Measurements from ENCODE around the gene TRERF1. TPM values are rescaled to one million over a fixed set of nuclear protein-coding genes. Genes with fewer than 3 reads are reported as not detected.

TRERF1 gene
- total and polyA plus RNA-seq, 2 of the 8 experiments (the other 6 are each of a cell fraction or from before 2014, with no cell fraction given): 10.8 to 21.5 TPM

- Histone ChIP-seq H3K4me1 (replicated peaks in 1 of 4; ENCODE audit: control insufficient read depth in 3 of 4, insufficient read depth in 4 of 4, low read length in 3 of 4) (peaks cover 0 to 4% (median 1%) of the 10 kb centered on the region in 4 experiments; a peak in 2 of 7 replicates), H3K9me3 (ENCODE audit: insufficient read depth in 2 of 2, low read depth in 1 of 2, low read length in 1 of 2) (no peaks in the 10 kb centered on the region), H2BK12ac (ENCODE audit: low read depth, low read length) (no peak overlapping the region), H3K18ac (ENCODE audit: extremely low read depth, low read length) (no peak overlapping the region), H2AFZ (ENCODE audit: low read length) (no peak overlapping the region), H3K56ac (replicated peaks; ENCODE audit: insufficient read length, low read depth, low read length) (no peak overlapping the region), H2AK5ac (ENCODE audit: low read depth, low read length) (no peak overlapping the region), H2BK15ac (ENCODE audit: low read length) (no peak overlapping the region), H3K27me3 (replicated peaks in 1 of 4; ENCODE audit: control insufficient read depth in 3 of 4, extremely low read depth in 1 of 4, insufficient read depth in 3 of 4, low read length in 3 of 4) (no peaks in the 10 kb centered on the region), H4K20me1 (replicated peaks in 1 of 2; ENCODE audit: control insufficient read depth in 1 of 2, insufficient read depth in 2 of 2, low read length in 2 of 2) (peaks cover 7 to 14% of the 10 kb centered on the region in 2 experiments), H4K91ac (replicated peaks; ENCODE audit: insufficient read length, low read length) (no peak overlapping the region), H3K14ac (ENCODE audit: insufficient read length) (no peak overlapping the region), H2BK5ac (ENCODE audit: low read depth, low read length) (0 out of 2 replicates have a peak overlapping the region, but pooled peaks have one; percentile 42), H3K79me1 (ENCODE audit: low read depth, low read length) (peaks cover 21% of the 10 kb centered on the region), H3K36me3 (ENCODE audit: control insufficient read depth in 2 of 4, insufficient read depth in 4 of 4, low read length in 3 of 4) (no peaks in the 10 kb centered on the region), H4K5ac (ENCODE audit: insufficient read length, low read depth, low read length) (no peak overlapping the region), H2BK20ac (ENCODE audit: low read length) (no peak overlapping the region), H3K9ac (replicated peaks in 1 of 4; ENCODE audit: extremely low read depth in 1 of 4, low read depth in 3 of 4, low read length in 3 of 4) (no peak overlapping the region), H3K4me2 (ENCODE audit: insufficient read depth in 1 of 2, low read depth in 2 of 2, low read length in 2 of 2) (no peak overlapping the region), H3K4me3 (ENCODE audit: extremely low read depth in 1 of 4, insufficient read depth in 2 of 4, low read depth in 3 of 4, low read length in 4 of 4) (no peak overlapping the region), H3K4ac (replicated peaks; ENCODE audit: insufficient read length, low read depth, low read length) (no peak overlapping the region), H3K23ac (ENCODE audit: insufficient read length) (no peak overlapping the region), H2BK120ac (replicated peaks; ENCODE audit: low read depth, low read length) (no peak overlapping the region), H3K23me2 (ENCODE audit: low read depth, low read length) (no peaks in the 10 kb centered on the region), H3K79me2 (ENCODE audit: control insufficient read depth in 1 of 2, insufficient read depth in 2 of 2, low read length in 2 of 2) (peaks cover 0 to 63% of the 10 kb centered on the region in 2 experiments; a peak in 3 of 4 replicates), H4K8ac (ENCODE audit: extremely low read depth, insufficient read depth, low read length) (no peak overlapping the region), H3K27ac (ENCODE audit: low read depth, low read length) (no peak overlapping the region)
- ChIA-PET CTCF (ENCODE audit: partially characterized antibody) (interaction anchor here (1.0 to 1.6 kb wide), 4 partner anchors 13 to 213 kb away, joined by 4 to 5 read pairs (median 4); no protein-coding TSS in a partner anchor), POLR2A (ENCODE audit: partially characterized antibody) (interaction anchor here (1.5 kb wide), 1 partner anchor 13 kb away, joined by 4 read pairs; no protein-coding TSS in a partner anchor)
- DNase-seq (ENCODE audit: low read depth in 1 of 2, low spot score in 2 of 2) (no peak), FAIRE-seq (no peak)
- 91% methylated on average over 2 of the region's 2 CpGs; no CpG with 5 or more reads in 1 of the 2 experiments for WGBS, 2 experiments (ENCODE audit: extremely low coverage in 1 of 2, insufficient coverage in 1 of 2, insufficient read length in 1 of 2, insufficient replicate concordance in 2 of 2, low coverage in 1 of 2, low lambda C conversion rate in 2 of 2, missing lambda C conversion rate in 1 of 2)
- TF ChIP-seq POU5F1 (IDR thresholded peaks at IDR 0.05; ENCODE audit: low read depth, low read length) (no peak), TEAD4 (IDR thresholded peaks at IDR 0.05; ENCODE audit: low read depth, low read length) (no peak)
Measured at GRCh38 chr6:42334870-42335269, 116.9 kb downstream of the TRERF1 start.

Measured in H1 (cell line).